ENCODE results near the gene XPOT. TPM values are rescaled to one million over a fixed set of nuclear protein-coding genes. Genes with fewer than 3 reads are reported as not detected.

Gene XPOT
- total and polyA plus RNA-seq, 3 donors from 2014 or later, result 43.5 to 47.5 (median 46.8) TPM

DNA sequence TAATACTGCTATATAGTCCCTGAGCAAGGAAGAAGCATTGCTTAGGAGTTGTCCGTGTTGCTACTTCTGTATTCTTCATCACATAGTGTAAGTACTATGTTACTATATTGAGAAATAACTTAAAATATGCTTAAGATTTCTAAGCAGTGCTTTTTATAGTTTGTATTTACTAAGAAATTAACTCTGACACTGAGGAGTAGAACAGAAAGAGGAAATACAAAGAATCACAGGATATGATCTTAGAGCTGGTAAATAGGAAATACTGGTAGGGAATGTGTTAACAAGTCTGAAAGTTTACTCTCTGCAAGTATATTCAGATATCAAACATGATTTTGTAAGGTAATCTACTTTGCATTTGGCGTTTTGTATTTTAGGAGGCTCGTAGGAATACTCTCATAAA, 15.5 kb downstream of the XPOT start:
- Histone ChIP-seq H3K27me3 (no peaks in the 10 kb centered on the region), H3K9me3 (no peaks in the 10 kb centered on the region), H3K4me1 (no peaks in the 10 kb centered on the region), H3K36me3 (ENCODE audit: low read depth, missing control alignments) (no peaks in the 10 kb centered on the region), H3K27ac (no peak overlapping the region), H3K4me3 (no peak overlapping the region)
- intact Hi-C loops (cut with DNase I; ENCODE audit: low total_unique reads), result no loop called here
- no peak for DNase-seq
- TF ChIP-seq, protein P1, sequence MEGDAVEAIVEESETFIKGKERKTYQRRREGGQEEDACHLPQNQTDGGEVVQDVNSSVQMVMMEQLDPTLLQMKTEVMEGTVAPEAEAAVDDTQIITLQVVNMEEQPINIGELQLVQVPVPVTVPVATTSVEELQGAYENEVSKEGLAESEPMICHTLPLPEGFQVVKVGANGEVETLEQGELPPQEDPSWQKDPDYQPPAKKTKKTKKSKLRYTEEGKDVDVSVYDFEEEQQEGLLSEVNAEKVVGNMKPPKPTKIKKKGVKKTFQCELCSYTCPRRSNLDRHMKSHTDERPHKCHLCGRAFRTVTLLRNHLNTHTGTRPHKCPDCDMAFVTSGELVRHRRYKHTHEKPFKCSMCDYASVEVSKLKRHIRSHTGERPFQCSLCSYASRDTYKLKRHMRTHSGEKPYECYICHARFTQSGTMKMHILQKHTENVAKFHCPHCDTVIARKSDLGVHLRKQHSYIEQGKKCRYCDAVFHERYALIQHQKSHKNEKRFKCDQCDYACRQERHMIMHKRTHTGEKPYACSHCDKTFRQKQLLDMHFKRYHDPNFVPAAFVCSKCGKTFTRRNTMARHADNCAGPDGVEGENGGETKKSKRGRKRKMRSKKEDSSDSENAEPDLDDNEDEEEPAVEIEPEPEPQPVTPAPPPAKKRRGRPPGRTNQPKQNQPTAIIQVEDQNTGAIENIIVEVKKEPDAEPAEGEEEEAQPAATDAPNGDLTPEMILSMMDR (IDR thresholded peaks at IDR 0.05), result no peak
- no peak for TF ChIP-seq POLR2A (IDR thresholded peaks at IDR 0.05)
- WGBS, 2 donors, result 81 to 89% methylated on average over 3 of the region's 3 CpGs

DNA sequence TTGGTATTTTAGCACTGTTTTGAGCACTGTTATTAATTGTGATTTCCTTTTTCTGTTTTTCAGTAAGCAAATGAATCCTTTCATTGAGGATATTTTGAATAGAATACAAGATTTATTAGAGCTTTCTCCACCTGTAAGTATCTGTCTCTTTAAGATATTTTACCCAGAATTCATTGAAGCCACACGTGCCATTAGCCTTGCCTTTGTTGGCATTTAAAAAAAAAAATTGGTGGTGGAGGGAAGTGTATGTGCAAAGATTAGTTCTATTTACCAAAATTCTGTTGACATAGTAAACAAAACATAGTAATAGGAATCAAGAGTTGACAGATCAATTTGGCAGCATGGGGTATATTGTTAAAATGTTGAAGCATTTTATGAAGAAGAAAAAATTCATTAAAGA, 23.8 kb downstream of the XPOT start:
- H3K9me3 ChIP-seq, result no peaks in the 10 kb centered on the region
- no peak overlapping the region for H3K4me3 ChIP-seq
- no peak overlapping the region for H3K27ac ChIP-seq
- H3K4me1 ChIP-seq, result no peaks in the 10 kb centered on the region
- TF ChIP-seq POLR2A (IDR thresholded peaks at IDR 0.05), result no peak
- TF ChIP-seq, protein P1 (IDR thresholded peaks at IDR 0.05), result no peak
- intact Hi-C loops (cut with DNase I; ENCODE audit: low total_unique reads), result no loop called here
- no peaks in the 10 kb centered on the region for H3K36me3 ChIP-seq (ENCODE audit: low read depth, missing control alignments)
- DNase-seq, result no peak
- H3K27me3 ChIP-seq, result no peaks in the 10 kb centered on the region
- 60 to 63% methylated on average over 1 of the region's 1 CpG for WGBS, 2 donors

GRCh38 chr12:64428956-64429355, 24.8 kb downstream of the XPOT start:
- 88 to 92% methylated on average over 4 of the region's 4 CpGs for WGBS, 2 donors
- H3K36me3 ChIP-seq (ENCODE audit: low read depth, missing control alignments), result no peaks in the 10 kb centered on the region
- TF ChIP-seq, protein P1 (IDR thresholded peaks at IDR 0.05), result no peak
- TF ChIP-seq POLR2A (IDR thresholded peaks at IDR 0.05), result no peak
- intact Hi-C loops (cut with DNase I; ENCODE audit: low total_unique reads), result no loop called here
- DNase-seq, result no peak
- no peak overlapping the region for H3K27ac ChIP-seq
- no peaks in the 10 kb centered on the region for H3K4me1 ChIP-seq
- H3K27me3 ChIP-seq, result no peaks in the 10 kb centered on the region
- H3K4me3 ChIP-seq, result no peak overlapping the region
- H3K9me3 ChIP-seq, result no peaks in the 10 kb centered on the region

DNA sequence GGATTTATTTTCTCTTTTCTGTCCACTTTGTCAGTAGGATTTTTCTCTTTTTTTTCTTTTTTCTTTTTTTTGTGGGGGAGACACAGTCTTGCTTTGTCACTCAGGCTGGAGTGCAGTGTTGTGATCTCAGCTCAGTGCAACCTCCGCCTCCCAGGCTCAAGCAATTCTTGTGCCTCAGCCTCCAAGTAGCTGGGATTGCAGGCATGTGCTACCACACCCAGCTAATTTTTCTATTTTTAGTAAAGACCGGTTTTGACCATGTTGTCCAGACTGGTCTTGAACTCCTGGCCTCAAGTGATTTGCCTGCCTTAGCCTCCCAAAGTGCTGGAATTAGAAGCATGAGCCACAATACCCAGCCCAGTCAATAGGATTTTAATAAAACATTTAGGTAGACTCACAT, 26.7 kb downstream of the XPOT start:
- intact Hi-C loops (cut with DNase I; ENCODE audit: low total_unique reads), result no loop called here
- Histone ChIP-seq H3K9me3 (no peaks in the 10 kb centered on the region), H3K36me3 (ENCODE audit: low read depth, missing control alignments) (no peaks in the 10 kb centered on the region), H3K27ac (no peak overlapping the region), H3K4me1 (no peaks in the 10 kb centered on the region), H3K4me3 (no peak overlapping the region), H3K27me3 (no peaks in the 10 kb centered on the region)
- no peak for DNase-seq
- WGBS, 2 donors, result 64 to 87% methylated on average over 2 of the region's 2 CpGs
- TF ChIP-seq, protein P1 (IDR thresholded peaks at IDR 0.05), result no peak
- no peak for TF ChIP-seq POLR2A (IDR thresholded peaks at IDR 0.05)

DNA sequence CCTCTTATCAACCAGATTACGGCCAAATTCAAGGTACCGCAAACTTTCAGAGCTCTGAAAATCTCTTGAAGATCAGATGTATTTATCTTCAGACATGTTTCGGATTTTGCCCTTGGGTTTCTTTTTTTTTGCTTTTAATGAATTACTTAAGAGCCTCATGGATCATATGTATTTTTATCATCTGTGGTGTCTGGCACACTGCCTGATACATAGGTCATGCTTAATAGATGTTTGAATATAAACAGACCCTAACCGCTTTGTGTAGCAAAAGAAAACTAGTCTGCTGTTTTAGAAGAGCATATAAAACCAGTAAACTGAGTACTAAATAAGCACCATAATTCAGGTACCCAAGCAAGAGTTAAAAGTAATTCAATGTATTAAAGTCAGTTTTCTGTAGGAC, 27.6 kb downstream of the XPOT start:
- Histone ChIP-seq H3K27me3 (no peaks in the 10 kb centered on the region), H3K27ac (no peak overlapping the region), H3K4me1 (no peaks in the 10 kb centered on the region), H3K36me3 (ENCODE audit: low read depth, missing control alignments) (no peaks in the 10 kb centered on the region), H3K4me3 (no peak overlapping the region), H3K9me3 (no peaks in the 10 kb centered on the region)
- DNase-seq, result no peak
- no peak for TF ChIP-seq POLR2A (IDR thresholded peaks at IDR 0.05)
- intact Hi-C loops (cut with DNase I; ENCODE audit: low total_unique reads), result no loop called here
- 77 to 97% methylated on average over 4 of the region's 4 CpGs for WGBS, 2 donors

Measured in testis (tissue), 3 donors.